ENCODE results near the gene STH. TPM values are rescaled to one million over a fixed set of nuclear protein-coding genes. Genes with fewer than 3 reads are reported as not detected.

STH gene
- total RNA-seq, 1 experiment from 2014 or later, result not detected

GRCh38 chr17:46025510-46026165, 26.6 kb downstream of the STH start:
- no peak for TF ChIP-seq CTCF (IDR thresholded peaks at IDR 0.05; ENCODE audit: insufficient read depth in 1 of 2, low read depth in 1 of 2, low read length in 1 of 2, severe bottlenecking in 1 of 2, unreplicated experiment in 1 of 2)
- Mint-ChIP-seq H3K4me3 (ENCODE audit: unreplicated experiment) (no peak overlapping the region), H3K9me3 (ENCODE audit: unreplicated experiment) (no peaks in the 10 kb centered on the region), H3K36me3 (ENCODE audit: insufficient read depth, unreplicated experiment) (peaks cover 76% of the 10 kb centered on the region), H3K4me1 (ENCODE audit: low read depth, unreplicated experiment) (no peaks in the 10 kb centered on the region), H3K27ac (ENCODE audit: unreplicated experiment) (no peak overlapping the region), H3K27me3 (ENCODE audit: insufficient read depth, unreplicated experiment) (no peaks in the 10 kb centered on the region)
- no peaks in the 10 kb centered on the region for H3K9me3 ChIP-seq
- DNase-seq, result no peak
- no peaks in the 10 kb centered on the region for H3K27me3 ChIP-seq (replicated peaks; ENCODE audit: control insufficient read depth, insufficient read depth, low read length)
- no peaks in the 10 kb centered on the region for H3K4me1 ChIP-seq
- no TSS peak for BruUV-seq (replicated peaks)
- CTCF ChIA-PET, result no interaction called here
- intact Hi-C loops (cut with micrococcal nuclease; ENCODE audit: unreplicated experiment), result no loop called here
- H3K36me3 ChIP-seq (ENCODE audit: control insufficient read depth, insufficient read depth, low read length), result no peaks in the 10 kb centered on the region; the same call in 1 of the 2 replicates
- no peak overlapping the region for H3K4me3 ChIP-seq (ENCODE audit: low read depth, low read length)
- POLR2A ChIA-PET, result no interaction called here

GRCh38 chr17:46026166-46027047, 27.4 kb downstream of the STH start:
- no TSS peak for BruUV-seq (replicated peaks)
- no peaks in the 10 kb centered on the region for H3K27me3 Mint-ChIP-seq (ENCODE audit: insufficient read depth, unreplicated experiment)
- ChIA-PET POLR2A (no interaction called here), CTCF (no interaction called here)
- no peak overlapping the region for H3K27ac Mint-ChIP-seq (ENCODE audit: unreplicated experiment)
- H3K27me3 ChIP-seq (replicated peaks; ENCODE audit: control insufficient read depth, insufficient read depth, low read length), result no peaks in the 10 kb centered on the region
- peaks cover 84% of the 10 kb centered on the region for H3K36me3 Mint-ChIP-seq (ENCODE audit: insufficient read depth, unreplicated experiment)
- H3K4me1 Mint-ChIP-seq (ENCODE audit: low read depth, unreplicated experiment), result no peaks in the 10 kb centered on the region
- H3K9me3 Mint-ChIP-seq (ENCODE audit: unreplicated experiment), result no peaks in the 10 kb centered on the region
- H3K9me3 ChIP-seq, result no peaks in the 10 kb centered on the region
- H3K36me3 ChIP-seq (ENCODE audit: control insufficient read depth, insufficient read depth, low read length), result peaks cover 1% of the 10 kb centered on the region
- no peak overlapping the region for H3K4me3 ChIP-seq (ENCODE audit: low read depth, low read length)
- DNase-seq, result no peak
- H3K4me1 ChIP-seq, result no peaks in the 10 kb centered on the region
- intact Hi-C loops (cut with micrococcal nuclease; ENCODE audit: unreplicated experiment), result no loop called here
- TF ChIP-seq CTCF (IDR thresholded peaks at IDR 0.05; ENCODE audit: insufficient read depth in 1 of 2, low read depth in 1 of 2, low read length in 1 of 2, severe bottlenecking in 1 of 2, unreplicated experiment in 1 of 2), result no peak
- H3K4me3 Mint-ChIP-seq (ENCODE audit: unreplicated experiment), result no peak overlapping the region

GRCh38 chr17:46027048-46027975, 28.3 kb downstream of the STH start:
- BruUV-seq (replicated peaks), result no TSS peak
- Histone ChIP-seq H3K36me3 (ENCODE audit: control insufficient read depth, insufficient read depth, low read length) (peaks cover 1% of the 10 kb centered on the region), H3K9me3 (no peaks in the 10 kb centered on the region), H3K4me3 (ENCODE audit: low read depth, low read length) (no peak overlapping the region), H3K4me1 (no peaks in the 10 kb centered on the region), H3K27me3 (replicated peaks; ENCODE audit: control insufficient read depth, insufficient read depth, low read length) (no peaks in the 10 kb centered on the region)
- H3K4me3 Mint-ChIP-seq (ENCODE audit: unreplicated experiment), result no peak overlapping the region
- TF ChIP-seq CTCF (IDR thresholded peaks at IDR 0.05; ENCODE audit: insufficient read depth in 1 of 2, low read depth in 1 of 2, low read length in 1 of 2, severe bottlenecking in 1 of 2, unreplicated experiment in 1 of 2), result no peak
- intact Hi-C loops (cut with micrococcal nuclease; ENCODE audit: unreplicated experiment), result no loop called here
- no peaks in the 10 kb centered on the region for H3K4me1 Mint-ChIP-seq (ENCODE audit: low read depth, unreplicated experiment)
- DNase-seq, result no peak
- no peaks in the 10 kb centered on the region for H3K27me3 Mint-ChIP-seq (ENCODE audit: insufficient read depth, unreplicated experiment)
- POLR2A ChIA-PET, result interaction anchor here (0.6 kb wide), 1 partner anchor 248 kb away, joined by 3 read pairs; no protein-coding TSS in a partner anchor
- H3K9me3 Mint-ChIP-seq (ENCODE audit: unreplicated experiment), result no peaks in the 10 kb centered on the region
- peak overlapping the region; percentile 63 for H3K27ac Mint-ChIP-seq (ENCODE audit: unreplicated experiment)
- H3K36me3 Mint-ChIP-seq (ENCODE audit: insufficient read depth, unreplicated experiment), result peaks cover 90% of the 10 kb centered on the region
- CTCF ChIA-PET, result interaction anchor here (1.5 kb wide), 1 partner anchor 17 kb away, joined by 4 read pairs; no protein-coding TSS in a partner anchor

Measured in Caco-2 (cell line).